GM18526 (cell line): ENCODE measurements around the gene PSMB2.

Experiments used
- POLR2A ChIP-seq: IDR thresholded peaks from 3 replicates; pipeline ENCODE4 v1.6.1; 2011; ENCODE audit not compliant: insufficient read length; ENCODE audit errors: extremely low read depth

The PSMB2 gene

DNA sequence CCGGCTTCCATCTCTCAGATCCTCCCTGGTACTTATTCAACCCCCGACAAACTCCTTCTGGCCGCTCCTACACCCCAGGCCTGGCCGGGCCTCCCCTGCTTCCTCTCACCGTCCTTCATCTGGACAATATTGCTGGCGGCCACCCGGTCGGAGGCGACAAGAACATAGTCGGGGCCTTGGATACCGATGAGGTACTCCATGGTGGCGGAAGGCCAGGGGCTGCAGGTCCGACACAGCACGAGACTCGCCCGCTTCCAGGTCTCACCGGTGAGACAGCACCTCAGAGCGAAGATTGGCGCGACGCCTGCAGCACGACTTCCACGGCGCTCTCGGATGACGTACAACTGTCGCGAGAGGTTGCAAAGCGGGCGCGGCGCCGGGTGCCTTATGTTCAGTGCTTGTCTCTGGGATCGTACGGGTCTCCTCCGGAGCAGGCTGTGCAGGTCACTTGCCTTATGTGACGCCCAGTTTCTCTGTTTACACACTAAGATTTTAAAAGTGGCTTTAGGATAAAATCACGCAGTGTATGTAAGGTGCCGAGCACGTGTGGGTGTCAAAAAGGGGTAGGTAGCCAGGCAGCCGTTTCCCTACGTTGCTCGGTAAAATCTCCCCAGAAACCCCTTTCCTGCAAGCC lies at the start of gene PSMB2:
Gene PSMB2, minus strand, starts transcription at position 294 of the 634 bp plus-strand sequence. Its CDS starts 94 bp downstream, at position 200.
- peak; percentile 93 for TF ChIP-seq POLR2A

GRCh38 chr1:35691080-35691479 lies 49.8 kb upstream of the PSMB2 start:
- TF ChIP-seq POLR2A = no peak

- TF ChIP-seq POLR2A = no peak
Observed at GRCh38 chr1:35688161-35688560, 46.8 kb upstream of the PSMB2 start.

DNA sequence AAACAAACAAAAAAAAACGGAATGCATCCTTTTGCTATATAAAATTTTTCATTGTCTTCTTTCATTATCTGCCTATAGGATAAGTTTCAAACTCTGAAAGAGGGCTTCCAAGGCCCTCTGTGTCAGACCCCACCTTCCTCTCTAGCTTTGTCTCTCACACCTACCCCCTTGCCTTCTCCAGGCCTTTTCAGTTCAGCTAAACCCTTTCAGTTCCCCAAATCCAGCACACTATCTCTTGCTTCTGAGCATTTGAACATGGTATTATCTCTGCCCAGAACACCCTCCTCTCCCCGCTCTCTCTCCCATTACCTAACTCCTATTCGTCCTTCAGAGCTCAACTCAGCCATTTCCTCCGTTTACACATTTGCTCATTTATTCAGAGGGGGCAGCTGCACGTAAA lies 41.7 kb upstream of the PSMB2 start:
- TF ChIP-seq POLR2A = no peak

DNA sequence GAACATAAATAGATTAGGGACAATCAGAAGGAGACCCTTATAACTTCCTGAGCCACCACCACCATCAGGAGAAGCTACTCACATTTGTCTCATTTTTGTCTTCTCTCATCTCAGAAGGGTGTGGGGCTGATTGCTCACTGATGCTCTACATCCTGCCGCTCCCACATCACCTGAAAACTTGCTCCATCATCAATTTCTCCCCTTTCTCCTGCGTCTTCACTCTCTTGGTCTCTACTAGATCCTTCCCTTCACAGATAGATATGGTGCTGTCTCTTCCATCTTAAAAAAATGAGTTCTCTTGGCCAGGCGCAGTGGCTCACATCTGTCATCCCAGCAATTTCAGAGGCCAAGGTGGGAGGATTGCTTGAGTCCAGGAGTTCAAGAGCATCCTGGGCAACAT lies 38.9 kb upstream of the PSMB2 start:
- TF ChIP-seq POLR2A = no peak

GRCh38 chr1:35675773-35676172 lies 34.4 kb upstream of the PSMB2 start:
- TF ChIP-seq POLR2A = no peak

DNA sequence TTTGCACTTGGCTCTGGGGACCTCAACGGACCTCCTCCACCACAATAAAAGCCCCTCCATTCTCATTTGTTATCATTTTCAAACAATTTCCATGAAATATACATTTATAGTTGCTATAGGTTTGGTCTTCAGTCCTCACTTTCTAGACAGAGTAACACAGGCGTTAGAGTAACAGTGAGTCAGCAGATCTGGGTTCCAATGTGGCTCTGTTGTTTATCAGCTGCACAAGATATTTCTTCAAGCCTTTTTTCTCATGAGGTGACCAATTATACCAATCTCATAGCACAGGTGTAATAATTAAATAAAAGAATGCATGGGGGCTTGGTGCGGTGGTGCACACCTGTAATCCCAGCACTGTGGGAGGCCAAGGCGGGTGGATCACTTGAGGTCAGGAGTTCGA lies 32.8 kb upstream of the PSMB2 start:
- no peak for TF ChIP-seq POLR2A

DNA sequence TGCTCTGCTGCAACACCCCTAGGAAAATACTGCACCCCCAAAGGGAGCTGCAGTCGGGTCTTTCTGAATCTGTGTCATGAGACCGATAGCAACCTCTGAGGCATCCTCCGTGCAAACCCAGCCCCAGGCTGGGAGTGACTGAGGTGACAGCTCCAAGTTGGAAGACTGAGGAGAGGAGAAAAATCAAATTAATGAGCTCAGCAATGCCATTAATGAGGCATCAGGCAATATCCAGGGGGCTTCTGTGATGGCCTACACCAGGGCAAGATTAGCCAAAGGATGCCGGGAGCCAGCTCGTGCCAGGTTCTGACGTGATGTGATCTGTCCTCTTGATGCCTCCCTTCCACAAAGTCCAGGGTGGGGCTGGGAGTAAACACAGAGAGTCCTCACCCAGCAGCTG lies 30.8 kb upstream of the PSMB2 start:
- TF ChIP-seq POLR2A = no peak

- no peak for TF ChIP-seq POLR2A
Observed at GRCh38 chr1:35668506-35668905, 27.2 kb upstream of the PSMB2 start.

- no peak for TF ChIP-seq POLR2A
Observed at GRCh38 chr1:35666916-35667315, 25.6 kb upstream of the PSMB2 start.

DNA sequence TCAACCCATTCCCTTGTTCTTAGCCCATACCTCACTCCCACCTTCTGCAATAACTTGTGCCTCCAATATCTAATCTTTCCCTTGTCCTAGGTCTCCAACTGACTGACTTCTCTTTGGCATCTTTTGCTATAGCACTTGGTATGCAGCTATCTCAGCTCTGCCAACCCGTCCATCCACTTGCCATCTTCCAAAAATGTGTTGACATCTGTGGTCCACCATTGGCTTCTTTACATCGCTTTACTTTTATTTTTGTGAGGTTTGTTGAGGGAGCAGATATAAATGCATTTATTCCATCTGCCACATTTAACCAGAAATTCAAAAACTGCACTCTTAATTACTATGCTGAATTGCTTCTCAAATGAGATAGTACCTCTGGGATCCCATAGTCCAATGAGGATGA lies 24.9 kb upstream of the PSMB2 start:
- no peak for TF ChIP-seq POLR2A

GRCh38 chr1:35663434-35663833 lies 22.1 kb upstream of the PSMB2 start:
- no peak for TF ChIP-seq POLR2A

GRCh38 chr1:35661474-35661795 lies 20.1 kb upstream of the PSMB2 start:
- no peak for TF ChIP-seq POLR2A

- TF ChIP-seq POLR2A = no peak
Observed at GRCh38 chr1:35660581-35661473, 19.5 kb upstream of the PSMB2 start.

DNA sequence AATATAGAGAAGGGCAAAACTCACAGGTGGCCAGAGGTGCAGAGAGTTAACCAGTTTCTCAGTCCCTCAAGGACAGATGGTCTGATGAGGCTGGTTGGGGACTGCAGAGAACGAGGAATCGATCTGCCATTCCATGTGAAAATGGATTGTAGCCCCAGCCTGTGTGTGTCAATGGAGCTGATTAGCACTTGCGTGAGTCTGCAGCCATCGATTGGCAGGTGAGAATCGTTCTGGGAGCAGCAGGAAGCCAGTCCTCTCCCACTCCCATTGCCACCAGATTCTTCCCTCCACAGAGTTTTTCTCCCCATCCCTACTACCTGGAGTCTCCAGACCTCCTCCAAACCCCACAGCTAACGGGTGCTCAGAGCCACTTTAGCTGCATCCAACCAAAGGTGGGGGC lies 18.3 kb upstream of the PSMB2 start:
- no peak for TF ChIP-seq POLR2A

DNA sequence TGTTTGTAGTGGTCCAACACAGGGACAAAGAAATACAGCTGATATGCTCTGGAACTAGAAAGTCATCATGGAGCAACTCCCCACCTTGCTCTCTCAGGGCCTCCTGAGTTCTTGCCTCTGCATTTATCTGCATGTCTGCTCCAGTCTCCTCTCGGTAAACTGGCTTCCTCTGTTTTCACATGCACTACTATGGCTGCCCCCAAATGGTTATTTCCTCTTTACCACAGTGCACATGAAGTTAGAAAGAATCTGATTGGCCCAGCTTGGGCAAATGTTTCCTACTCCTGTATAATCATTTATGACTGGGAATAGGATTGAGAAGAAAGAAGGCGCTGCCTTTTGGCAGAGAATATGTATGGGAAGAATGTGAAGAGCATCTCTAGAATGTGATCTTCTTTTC lies 16.5 kb upstream of the PSMB2 start:
- TF ChIP-seq POLR2A = no peak

DNA sequence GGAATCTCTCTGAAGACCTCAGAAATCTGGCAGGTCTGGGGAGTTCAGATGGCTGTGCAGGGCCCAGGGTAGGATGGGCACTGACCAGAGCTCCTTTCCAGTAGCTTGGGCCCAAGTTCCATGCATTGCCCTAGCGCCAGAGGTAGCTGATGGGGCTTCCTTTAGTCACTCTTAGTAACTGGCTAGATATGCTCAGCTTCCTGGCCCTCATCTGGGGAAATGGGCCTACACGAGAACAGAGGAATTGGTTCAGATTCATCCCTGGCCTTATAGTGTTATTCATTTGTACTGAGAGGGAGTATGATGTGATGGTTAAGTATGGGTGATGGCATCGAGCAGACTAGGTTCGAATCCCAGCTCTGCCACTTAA lies 15.5 kb upstream of the PSMB2 start:
- no peak for TF ChIP-seq POLR2A
